K562 (cell line): ENCODE measurements around the gene SFN. TPM values are rescaled to one million over a fixed set of nuclear protein-coding genes. Genes with fewer than 3 reads are reported as not detected.

Source experiments
- CGGBP1 ChIP-seq: fragments of 250-450 bp; sonication (Bioruptor Pico); IDR thresholded peaks from 2 replicates; pipeline ENCODE4 v1.9.0; 2021; ENCODE audit warnings: mild to moderate bottlenecking
- ZNF140 ChIP-seq: fragments of 250-450 bp; sonication (Bioruptor Pico); IDR thresholded peaks from 2 replicates; pipeline ENCODE4 v1.8.0; 2021; ENCODE audit warnings: moderate library complexity, mild to moderate bottlenecking, inconsistent platforms
- ZNF583 ChIP-seq: fragments of 250-450 bp; sonication (Bioruptor Pico); IDR thresholded peaks from 2 replicates; pipeline ENCODE4 v1.4.0; 2020
- polyA plus RNA-seq, 8 experiments: library from polyadenylated mRNA; depleted of rRNA in 4 of 8; stranded (reverse) in 5 of 8; unstranded in 3 of 8; fragments of >200 nt; fragmentation: Nextera tagmentation in 2 of 8; fragmentation: Illumina TruSeq in 1 of 8; extraction: Ambion mirVana in 2 of 8; extraction: Trizol in 1 of 8; gene quantifications; 2 replicates each; pipeline versions ENCODE4 v1.2.1 to v1.2.3, GENCODE V29; 2011 to 2014; ENCODE audit warnings: inconsistent platforms in 1 of 8, missing spikeins in 1 of 8
- total RNA-seq, 7 experiments: library from RNA; depleted of rRNA in 6 of 7; stranded (reverse); fragments of >200 nt in 6 of 7; fragmentation: Illumina TruSeq in 2 of 7; extraction: Trizol in 2 of 7; gene quantifications; 2 replicates each; pipeline versions ENCODE4 v1.2.1 to v1.2.3, GENCODE V29; 2011 to 2021; ENCODE audit warnings: low replicate concordance in 1 of 7
- TF ChIP-seq, protein P1 (sequence below): fragments of 250-450 bp; sonication (Bioruptor Pico); IDR thresholded peaks from 2 replicates; pipeline ENCODE4 v1.6.1; 2021; ENCODE audit warnings: mild to moderate bottlenecking
- TF ChIP-seq, protein P2 (sequence below): fragments of 450-650 bp; IDR thresholded peaks from 2 replicates; pipeline ENCODE4 v1.6.1; 2016; ENCODE audit warnings: low read depth

SFN gene
- total and polyA plus RNA-seq, 9 of the 15 experiments (the other 6 are each of a cell fraction or from before 2014, with no cell fraction given), result 0.10 to 3.8 (median 2.0) TPM

DNA sequence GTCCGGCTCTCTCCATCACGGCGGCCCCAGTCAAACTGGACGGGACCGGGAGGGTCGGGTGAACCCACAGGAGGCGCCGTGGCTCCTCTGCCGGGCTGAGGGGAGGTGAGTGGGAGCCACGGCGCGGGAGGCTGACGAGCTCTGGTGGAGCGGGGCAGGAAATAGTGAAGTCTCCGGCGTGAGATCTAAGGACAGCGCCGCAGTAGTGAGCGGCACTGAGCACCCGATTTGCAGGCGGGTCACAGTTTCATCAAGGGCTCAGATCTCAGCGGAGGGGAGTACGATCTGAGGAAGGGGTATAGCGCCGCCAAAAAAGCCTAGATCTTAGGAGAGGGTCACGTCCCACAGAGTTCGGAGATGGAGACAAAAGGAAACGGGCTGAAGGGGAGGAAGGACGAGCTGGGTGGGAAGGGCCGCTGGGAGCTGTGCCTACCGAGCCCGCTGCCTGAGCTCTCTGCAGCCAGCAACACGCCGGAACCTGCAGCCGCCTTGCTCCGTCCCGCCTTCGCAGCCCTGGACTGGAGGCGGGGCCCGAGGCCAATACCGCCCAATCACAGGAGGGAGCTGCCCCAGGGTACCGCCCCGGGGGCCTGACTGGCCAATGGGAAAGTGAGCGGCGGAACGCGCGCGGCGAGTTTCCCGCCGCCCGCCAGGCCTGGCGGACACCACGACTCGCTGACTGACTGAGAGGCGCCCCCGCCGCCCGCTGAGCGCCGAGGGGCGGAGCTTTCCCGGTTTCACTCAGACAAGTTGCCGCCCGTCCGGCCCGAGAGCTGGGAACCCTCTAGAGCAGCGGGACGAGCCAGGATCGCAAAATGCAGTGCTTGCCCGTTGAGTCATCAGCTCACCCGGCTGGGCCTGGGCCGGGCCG, 1.9 kb downstream of the SFN start (continued):
- no peak for TF ChIP-seq ZNF583 (CRISPR knock-in tag)
- TF ChIP-seq CGGBP1 (CRISPR knock-in tag), result no peak
- no peak for TF ChIP-seq ZNF140
- TF ChIP-seq, protein P1, sequence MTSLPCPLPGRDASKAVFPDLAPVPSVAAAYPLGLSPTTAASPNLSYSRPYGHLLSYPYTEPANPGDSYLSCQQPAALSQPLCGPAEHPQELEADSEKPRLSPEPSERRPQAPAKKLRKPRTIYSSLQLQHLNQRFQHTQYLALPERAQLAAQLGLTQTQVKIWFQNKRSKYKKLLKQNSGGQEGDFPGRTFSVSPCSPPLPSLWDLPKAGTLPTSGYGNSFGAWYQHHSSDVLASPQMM (CRISPR knock-in tag), result no peak
- TF ChIP-seq, protein P2, sequence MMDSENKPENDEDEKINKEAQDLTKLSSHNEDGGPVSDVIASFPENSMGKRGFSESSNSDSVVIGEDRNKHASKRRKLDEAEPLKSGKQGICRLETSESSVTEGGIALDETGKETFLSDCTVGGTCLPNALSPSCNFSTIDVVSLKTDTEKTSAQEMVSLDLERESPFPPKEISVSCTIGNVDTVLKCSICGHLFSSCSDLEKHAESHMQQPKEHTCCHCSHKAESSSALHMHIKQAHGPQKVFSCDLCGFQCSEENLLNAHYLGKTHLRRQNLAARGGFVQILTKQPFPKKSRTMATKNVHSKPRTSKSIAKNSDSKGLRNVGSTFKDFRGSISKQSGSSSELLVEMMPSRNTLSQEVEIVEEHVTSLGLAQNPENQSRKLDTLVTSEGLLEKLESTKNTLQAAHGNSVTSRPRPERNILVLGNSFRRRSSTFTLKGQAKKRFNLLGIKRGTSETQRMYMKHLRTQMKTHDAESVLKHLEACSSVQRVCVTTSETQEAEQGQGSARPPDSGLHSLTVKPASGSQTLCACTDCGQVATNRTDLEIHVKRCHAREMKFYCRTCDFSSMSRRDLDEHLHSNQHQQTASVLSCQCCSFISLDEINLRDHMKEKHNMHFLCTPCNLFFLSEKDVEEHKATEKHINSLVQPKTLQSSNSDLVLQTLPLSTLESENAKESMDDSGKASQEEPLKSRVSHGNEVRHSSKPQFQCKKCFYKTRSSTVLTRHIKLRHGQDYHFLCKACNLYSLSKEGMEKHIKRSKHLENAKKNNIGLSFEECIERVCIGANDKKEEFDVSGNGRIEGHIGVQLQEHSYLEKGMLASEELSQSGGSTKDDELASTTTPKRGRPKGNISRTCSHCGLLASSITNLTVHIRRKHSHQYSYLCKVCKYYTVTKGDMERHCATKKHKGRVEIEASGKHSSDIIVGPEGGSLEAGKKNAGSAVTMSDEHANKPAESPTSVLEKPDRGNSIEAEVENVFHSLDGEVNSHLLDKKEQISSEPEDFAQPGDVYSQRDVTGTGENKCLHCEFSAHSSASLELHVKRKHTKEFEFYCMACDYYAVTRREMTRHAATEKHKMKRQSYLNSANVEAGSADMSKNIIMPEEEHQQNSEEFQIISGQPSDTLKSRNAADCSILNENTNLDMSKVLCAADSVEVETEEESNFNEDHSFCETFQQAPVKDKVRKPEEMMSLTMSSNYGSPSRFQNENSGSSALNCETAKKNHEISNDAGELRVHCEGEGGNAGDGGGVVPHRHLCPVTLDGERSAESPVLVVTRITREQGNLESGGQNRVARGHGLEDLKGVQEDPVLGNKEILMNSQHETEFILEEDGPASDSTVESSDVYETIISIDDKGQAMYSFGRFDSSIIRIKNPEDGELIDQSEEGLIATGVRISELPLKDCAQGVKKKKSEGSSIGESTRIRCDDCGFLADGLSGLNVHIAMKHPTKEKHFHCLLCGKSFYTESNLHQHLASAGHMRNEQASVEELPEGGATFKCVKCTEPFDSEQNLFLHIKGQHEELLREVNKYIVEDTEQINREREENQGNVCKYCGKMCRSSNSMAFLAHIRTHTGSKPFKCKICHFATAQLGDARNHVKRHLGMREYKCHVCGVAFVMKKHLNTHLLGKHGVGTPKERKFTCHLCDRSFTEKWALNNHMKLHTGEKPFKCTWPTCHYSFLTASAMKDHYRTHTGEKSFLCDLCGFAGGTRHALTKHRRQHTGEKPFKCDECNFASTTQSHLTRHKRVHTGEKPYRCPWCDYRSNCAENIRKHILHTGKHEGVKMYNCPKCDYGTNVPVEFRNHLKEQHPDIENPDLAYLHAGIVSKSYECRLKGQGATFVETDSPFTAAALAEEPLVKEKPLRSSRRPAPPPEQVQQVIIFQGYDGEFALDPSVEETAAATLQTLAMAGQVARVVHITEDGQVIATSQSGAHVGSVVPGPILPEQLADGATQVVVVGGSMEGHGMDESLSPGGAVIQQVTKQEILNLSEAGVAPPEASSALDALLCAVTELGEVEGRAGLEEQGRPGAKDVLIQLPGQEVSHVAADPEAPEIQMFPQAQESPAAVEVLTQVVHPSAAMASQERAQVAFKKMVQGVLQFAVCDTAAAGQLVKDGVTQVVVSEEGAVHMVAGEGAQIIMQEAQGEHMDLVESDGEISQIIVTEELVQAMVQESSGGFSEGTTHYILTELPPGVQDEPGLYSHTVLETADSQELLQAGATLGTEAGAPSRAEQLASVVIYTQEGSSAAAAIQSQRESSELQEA, result no peak
- TF ChIP-seq, all 486 proteins: peak for 145
